ENCODE data around the gene LINGO4.
A peak's percentile ranks its signal among the peaks of the same experiment; 100 is the strongest.

The LINGO4 gene

GRCh38 chr1:151762941-151763921 lies 42.0 kb downstream of the LINGO4 start, which contains the start of gene MRPL9:
TSS of gene MRPL9 (minus strand) at chr1:151763496. CDS start at chr1:151763479, 17 bp downstream.
- H3K4me1 ChIP-seq (ENCODE audit: control insufficient read depth, insufficient read depth, low read length) = no peaks in the 10 kb centered on the region
- peak within 1 kb of the TSS; percentile 65 for H3K27ac ChIP-seq (ENCODE audit: extremely low read depth, low read depth, low read length)
- H3K4me3 ChIP-seq (ENCODE audit: low read depth, low read length) = peak within 1 kb of the TSS; percentile 93
- ChIA-PET CTCF (interaction anchor here (0.5 to 1.4 kb wide), 7 partner anchors 28 to 511 kb away, joined by 3 to 5 read pairs (median 3); no protein-coding TSS in a partner anchor), POLR2A (interaction anchor here (0.7 to 1.9 kb wide), 11 partner anchors 17 to 482 kb away, joined by 3 to 11 read pairs (median 3); partner anchors contain the start of genes C2CD4D, CGN, POGZ and TDRKH)
- peaks cover 17 to 39% of the 10 kb centered on the region in 2 experiments; a peak in 2 of 3 replicates for H3K36me3 ChIP-seq (ENCODE audit: control insufficient read depth in 2 of 2, insufficient read depth in 1 of 2, low read length in 2 of 2)
- H3K9me3 ChIP-seq (ENCODE audit: control insufficient read depth, insufficient read depth, low read depth, low read length) = no peaks in the 10 kb centered on the region
- 0 out of 2 replicates have a peak, but pooled peaks have one; percentile 48 for TF ChIP-seq ZBTB7A (tag by site-specific recombination; IDR thresholded peaks at IDR 0.05; ENCODE audit: low read depth)
- peak; percentile 62 for TF ChIP-seq ZFHX2 (tag by site-specific recombination; conservative IDR thresholded peaks at IDR 0.05)
- TF ChIP-seq ZNF660 (tag by site-specific recombination; IDR thresholded peaks at IDR 0.05) = peak; percentile 83
- TF ChIP-seq REPIN1 (tag by site-specific recombination; IDR thresholded peaks at IDR 0.05; ENCODE audit: low read depth) = no peak
- TF ChIP-seq ZNF398 (tag by site-specific recombination; IDR thresholded peaks at IDR 0.05) = peak; percentile 62
- TF ChIP-seq GLI4 (tag by site-specific recombination; IDR thresholded peaks at IDR 0.05) = 0 out of 2 replicates have a peak, but pooled peaks have one; percentile 30
- TF ChIP-seq ZNF416 (tag by site-specific recombination; IDR thresholded peaks at IDR 0.05) = no peak
- no peak for TF ChIP-seq ZNF621 (tag by site-specific recombination; IDR thresholded peaks at IDR 0.05)
- TF ChIP-seq PATZ1 (tag by site-specific recombination; IDR thresholded peaks at IDR 0.05) = peak; percentile 81
- TF ChIP-seq ZNF266 (tag by site-specific recombination; IDR thresholded peaks at IDR 0.05; ENCODE audit: low read depth) = no peak
- TF ChIP-seq ZNF391 (tag by site-specific recombination; IDR thresholded peaks at IDR 0.05; ENCODE audit: borderline replicate concordance, low read depth) = peak; percentile 17; the same call in 1 of the 2 replicates
- no peak for TF ChIP-seq ZNF707 (tag by site-specific recombination; IDR thresholded peaks at IDR 0.05)
- peak; percentile 77; the same call in 1 of the 2 replicates for TF ChIP-seq TRIM28 (IDR thresholded peaks at IDR 0.05; ENCODE audit: borderline replicate concordance, low read length)
- TF ChIP-seq KLF17 (tag by site-specific recombination; IDR thresholded peaks at IDR 0.05) = peak; percentile 47
- TF ChIP-seq ZBTB10 (tag by site-specific recombination; IDR thresholded peaks at IDR 0.05) = peak; percentile 72; the same call in 1 of the 2 replicates
- no peak for TF ChIP-seq HIC1 (tag by site-specific recombination; IDR thresholded peaks at IDR 0.05)
- peak; percentile 47 for TF ChIP-seq ZBTB26 (tag by site-specific recombination; optimal IDR thresholded peaks at IDR 0.05)
- peak; percentile 43; the same call in 1 of the 2 replicates for TF ChIP-seq ZNF366 (tag by site-specific recombination; conservative IDR thresholded peaks at IDR 0.05)
- TF ChIP-seq ZNF335 (tag by site-specific recombination; conservative IDR thresholded peaks at IDR 0.05) = peak; percentile 99
- no peak for TF ChIP-seq ZNF23 (tag by site-specific recombination; IDR thresholded peaks at IDR 0.05; ENCODE audit: borderline replicate concordance)
- no peak for TF ChIP-seq ZNF677 (tag by site-specific recombination; IDR thresholded peaks at IDR 0.05)
- TF ChIP-seq ZNF223 (tag by site-specific recombination; IDR thresholded peaks at IDR 0.05) = no peak
- no peak for TF ChIP-seq ZBTB1 (tag by site-specific recombination; IDR thresholded peaks at IDR 0.05)

Data from HEK293 (cell line).